Peyer's patch (tissue), 4 donors: ENCODE measurements around the gene DDX53.

ENCODE experiments used
- CTCF ChIP-seq, 6 experiments: fragments of 450-650 bp in 4 of 6; fragments of 200-600 bp in 2 of 6; sonication (generic) in 1 of 6; IDR thresholded peaks; one replicate each; pipeline ENCODE4 v1.5.1; 2017 to 2019; ENCODE audit warnings: antibody characterized with exemption in 6 of 6, mild to moderate bottlenecking in 3 of 6, moderate library complexity in 1 of 6
- POLR2A ChIP-seq, 2 donors: fragments of 450-650 bp; IDR thresholded peaks; one replicate each; pipeline ENCODE4 v1.5.1; 2017; ENCODE audit warnings: antibody characterized with exemption in 2 of 2, mild to moderate bottlenecking in 2 of 2, moderate library complexity in 2 of 2

GRCh38 chrX:23003116-23003515 is 3.4 kb downstream of the DDX53 start:
- no peak for TF ChIP-seq CTCF (IDR thresholded peaks at IDR 0.05)
- no peak for TF ChIP-seq POLR2A (IDR thresholded peaks at IDR 0.05)
